Keratinocyte (primary cell): ENCODE measurements around the gene UGT8. TPM values are rescaled to one million over a fixed set of nuclear protein-coding genes. Genes with fewer than 3 reads are reported as not detected.

Experiments
- DNase-seq: peaks from one replicate; pipeline ENCODE4 v3.0.0-alpha.2; 2011; ENCODE audit warnings: low read depth, missing footprints, low spot score
- FAIRE-seq: peaks from 2 replicates; lab custom pipeline; 2011; peaks lifted over from hg19 to GRCh38; lab: Jason Lieb, UNC
- H2AFZ ChIP-seq: 2 replicates; pipeline ENCODE4 v1.6.0; 2012; ENCODE audit warnings: low read length, control low read depth, inconsistent platforms; ENCODE audit not compliant: control insufficient read depth
- H3K27ac ChIP-seq: 2 replicates; pipeline ENCODE4 v1.5.1; 2011; ENCODE audit warnings: low read length; ENCODE audit not compliant: control insufficient read depth, insufficient read depth
- H3K27me3 ChIP-seq: 3 replicates; pipeline ENCODE4 v1.6.0; 2011; ENCODE audit warnings: low read length; ENCODE audit not compliant: control insufficient read depth, insufficient read depth; ENCODE audit errors: extremely low read depth
- H3K36me3 ChIP-seq, 2 experiments: 2 replicates in 1 of 2; 3 replicates in 1 of 2; pipeline ENCODE4 v1.5.1; 2011; ENCODE audit warnings: low read length in 2 of 2, mild to moderate bottlenecking in 1 of 2; ENCODE audit not compliant: control insufficient read depth in 2 of 2, insufficient read depth in 2 of 2; ENCODE audit errors: extremely low read depth in 1 of 2
- H3K4me1 ChIP-seq: 3 replicates; pipeline ENCODE4 v1.5.1; 2011; ENCODE audit warnings: low read length; ENCODE audit not compliant: control insufficient read depth, insufficient read depth; ENCODE audit errors: extremely low read depth
- H3K4me2 ChIP-seq: 3 replicates; pipeline ENCODE4 v1.6.0; 2011; ENCODE audit warnings: low read depth, low read length; ENCODE audit not compliant: control insufficient read depth, insufficient read depth; ENCODE audit errors: extremely low read depth
- H3K4me3 ChIP-seq, 3 experiments: fragments of 200-600 bp in 1 of 3; sonication (generic) in 1 of 3; 2 replicates in 2 of 3; 3 replicates in 1 of 3; pipeline ENCODE4 v1.5.1; 2011 to 2016; ENCODE audit warnings: low read length in 3 of 3, mild to moderate bottlenecking in 3 of 3, control low read depth in 2 of 3, inconsistent platforms in 1 of 3, low read depth in 1 of 3, mixed read lengths in 1 of 3, mixed run types in 1 of 3, moderate library complexity in 1 of 3; ENCODE audit not compliant: control insufficient read depth in 2 of 3, insufficient read depth in 2 of 3; ENCODE audit errors: extremely low read depth in 1 of 3
- H3K79me2 ChIP-seq: 2 replicates; pipeline ENCODE4 v1.6.0; 2012; ENCODE audit warnings: low read length; ENCODE audit not compliant: control insufficient read depth, insufficient read depth
- H3K9ac ChIP-seq: 3 replicates; pipeline ENCODE4 v1.6.0; 2011; ENCODE audit warnings: low read length; ENCODE audit not compliant: control insufficient read depth, insufficient read depth; ENCODE audit errors: extremely low read depth
- H3K9me1 ChIP-seq: 3 replicates; pipeline ENCODE4 v1.6.0; 2011; ENCODE audit warnings: low read length; ENCODE audit not compliant: control insufficient read depth, insufficient read depth; ENCODE audit errors: extremely low read depth
- H3K9me3 ChIP-seq: 2 replicates; pipeline ENCODE4 v1.5.1; 2012; ENCODE audit warnings: low read depth, low read length; ENCODE audit not compliant: control insufficient read depth
- H4K20me1 ChIP-seq: 3 replicates; pipeline ENCODE4 v1.6.0; 2011; ENCODE audit warnings: low read length; ENCODE audit not compliant: control insufficient read depth, insufficient read depth; ENCODE audit errors: extremely low read depth
- CTCF ChIP-seq, 3 experiments: IDR thresholded peaks in 1 of 3; conservative IDR thresholded peaks in 1 of 3; optimal IDR thresholded peaks in 1 of 3; 2 replicates in 2 of 3; 3 replicates in 1 of 3; pipeline versions ENCODE3 to v1.5.1; 2011; ENCODE audit warnings: low read length in 3 of 3, mild to moderate bottlenecking in 3 of 3, moderate library complexity in 2 of 3, control low read depth in 1 of 3, inconsistent platforms in 1 of 3; ENCODE audit not compliant: insufficient read depth in 2 of 3; ENCODE audit errors: extremely low read depth in 1 of 3
- EZH2 ChIP-seq: IDR thresholded peaks from one replicate; pipeline ENCODE4 v1.6.1; 2012; ENCODE audit warnings: inconsistent platforms, mild to moderate bottlenecking, low read length, moderate library complexity
- dilution Hi-C: fragments of 300-500 bp; cut with MboI; formaldehyde crosslinking; loops from one replicate; pipeline ENCODE4 v1.7.0; 2020; ENCODE audit warnings: low sequenced_read_pairs; ENCODE audit not compliant: extremely low pct_ligation_motif_present
- polyA plus RNA-seq, 5 experiments: library from polyadenylated mRNA; depleted of rRNA in 3 of 5; stranded (reverse) in 3 of 5; stranded (forward) in 1 of 5; unstranded in 1 of 5; fragments of >200 nt; gene quantifications; 1 replicate in 1 of 5; 2 replicates in 3 of 5; 3 replicates in 1 of 5; pipeline versions ENCODE4 v1.2.1 to v1.2.3, GENCODE V29; 2011 to 2012; ENCODE audit warnings: missing spikeins in 2 of 5, low read depth in 1 of 5, low replicate concordance in 1 of 5

Gene UGT8
- polyA plus RNA-seq, 1 donor (not counting 4 experiments of a cell fraction or from before 2014, with no cell fraction given) = 1.7 TPM

- DNase-seq = no peak
- TF ChIP-seq CTCF (optimal IDR thresholded peaks at IDR 0.05 in 1 of 3, IDR thresholded peaks at IDR 0.05 in 1 of 3, conservative IDR thresholded peaks at IDR 0.05 in 1 of 3; ENCODE audit: extremely low read depth in 1 of 3, insufficient read depth in 2 of 3, low read length in 3 of 3) = no peak
- TF ChIP-seq EZH2 = no peak
- no peaks in the 10 kb centered on the region for H3K27me3 ChIP-seq
- no peak for FAIRE-seq
- no peaks in the 10 kb centered on the region for H3K4me1 ChIP-seq
- H3K9ac ChIP-seq = no peak overlapping the region
- H3K4me3 ChIP-seq = no peak overlapping the region
- H3K79me2 ChIP-seq = no peaks in the 10 kb centered on the region
- H3K9me1 ChIP-seq = no peaks in the 10 kb centered on the region
- no peaks in the 10 kb centered on the region for H4K20me1 ChIP-seq
- no peak overlapping the region for H2AFZ ChIP-seq
- no peaks in the 10 kb centered on the region for H3K9me3 ChIP-seq
- H3K36me3 ChIP-seq = no peaks in the 10 kb centered on the region
- dilution Hi-C loops = no loop called here
- no peak overlapping the region for H3K4me2 ChIP-seq
- no peak overlapping the region for H3K27ac ChIP-seq
Observed at GRCh38 chr4:114577386-114577785, 21.2 kb upstream of the UGT8 start.

- H4K20me1 ChIP-seq = no peaks in the 10 kb centered on the region
- no peak overlapping the region for H3K9ac ChIP-seq
- H3K9me1 ChIP-seq = no peaks in the 10 kb centered on the region
- no peaks in the 10 kb centered on the region for H3K79me2 ChIP-seq
- no peak for TF ChIP-seq EZH2
- no peak for TF ChIP-seq CTCF (optimal IDR thresholded peaks at IDR 0.05 in 1 of 3, IDR thresholded peaks at IDR 0.05 in 1 of 3, conservative IDR thresholded peaks at IDR 0.05 in 1 of 3; ENCODE audit: extremely low read depth in 1 of 3, insufficient read depth in 2 of 3, low read length in 3 of 3)
- no peaks in the 10 kb centered on the region for H3K9me3 ChIP-seq
- no peak overlapping the region for H3K4me2 ChIP-seq
- no peaks in the 10 kb centered on the region for H3K36me3 ChIP-seq
- H3K27ac ChIP-seq = no peak overlapping the region
- no peak for FAIRE-seq
- no peak overlapping the region for H2AFZ ChIP-seq
- H3K4me3 ChIP-seq = no peak overlapping the region
- DNase-seq = no peak
- dilution Hi-C loops = no loop called here
- no peaks in the 10 kb centered on the region for H3K4me1 ChIP-seq
- H3K27me3 ChIP-seq = no peaks in the 10 kb centered on the region
Observed at GRCh38 chr4:114582621-114583020, 16.0 kb upstream of the UGT8 start.
